IPS DF 19.7 (cell line): ENCODE data around the gene CPXM1.
"Not testable (repeated sequence)": the region's sequence is repeated elsewhere in the genome, so short reads cannot be mapped to it uniquely, and the experiment has no call there.

Source experiments
- DNase-seq: peaks from one replicate; pipeline ENCODE4 v3.0.0-alpha.2; 2013; ENCODE audit warnings: low read depth, low spot score

CPXM1 gene

DNA sequence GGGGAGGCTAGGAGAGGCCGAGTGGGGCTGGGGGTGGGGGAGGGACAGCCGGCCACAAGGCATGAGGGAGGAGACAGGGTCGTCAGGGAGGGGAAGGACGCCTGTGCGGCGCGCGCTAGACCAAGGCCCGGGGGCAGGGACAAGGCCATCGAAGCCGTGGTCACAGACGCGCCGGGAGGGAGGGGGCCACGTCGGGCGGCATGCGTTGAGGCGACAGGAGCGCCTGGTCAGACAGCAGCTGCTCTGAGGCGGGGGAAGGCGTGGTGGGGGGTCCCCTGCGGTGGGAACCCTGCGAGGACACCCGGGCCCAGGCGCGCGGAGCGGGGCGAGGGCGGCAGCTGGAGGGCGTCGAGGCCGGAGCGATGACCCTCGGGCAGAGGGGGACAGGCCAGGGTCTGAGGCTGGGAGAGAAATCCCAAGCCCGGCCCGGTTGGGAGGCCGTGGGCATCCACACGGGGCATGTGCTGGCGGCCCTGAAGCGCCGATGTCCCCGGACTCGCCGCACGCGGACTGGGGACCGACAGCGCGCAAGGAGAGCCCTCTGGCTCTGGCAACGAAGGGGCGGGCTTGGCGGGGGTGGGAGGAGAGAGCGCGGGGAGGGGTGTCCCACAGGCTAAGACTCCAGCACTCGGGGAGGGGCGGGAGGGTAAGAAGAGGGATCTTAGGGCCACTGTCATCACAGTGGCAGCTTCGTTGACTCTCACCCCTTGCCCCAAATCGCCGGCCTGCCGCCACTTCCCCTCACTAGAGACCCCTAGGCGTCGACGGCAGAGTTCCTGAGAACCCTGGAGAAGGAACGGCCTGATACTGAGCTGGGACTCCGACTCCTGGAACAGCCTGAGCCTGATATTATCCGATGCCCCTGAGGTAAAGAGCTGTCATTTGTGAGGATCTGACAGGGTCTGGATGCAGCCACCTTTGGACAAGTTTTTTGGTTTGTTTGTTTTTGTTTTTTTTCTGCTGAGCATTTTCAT, 20.8 kb upstream of the CPXM1 start:
- DNase-seq, result no peak

DNA sequence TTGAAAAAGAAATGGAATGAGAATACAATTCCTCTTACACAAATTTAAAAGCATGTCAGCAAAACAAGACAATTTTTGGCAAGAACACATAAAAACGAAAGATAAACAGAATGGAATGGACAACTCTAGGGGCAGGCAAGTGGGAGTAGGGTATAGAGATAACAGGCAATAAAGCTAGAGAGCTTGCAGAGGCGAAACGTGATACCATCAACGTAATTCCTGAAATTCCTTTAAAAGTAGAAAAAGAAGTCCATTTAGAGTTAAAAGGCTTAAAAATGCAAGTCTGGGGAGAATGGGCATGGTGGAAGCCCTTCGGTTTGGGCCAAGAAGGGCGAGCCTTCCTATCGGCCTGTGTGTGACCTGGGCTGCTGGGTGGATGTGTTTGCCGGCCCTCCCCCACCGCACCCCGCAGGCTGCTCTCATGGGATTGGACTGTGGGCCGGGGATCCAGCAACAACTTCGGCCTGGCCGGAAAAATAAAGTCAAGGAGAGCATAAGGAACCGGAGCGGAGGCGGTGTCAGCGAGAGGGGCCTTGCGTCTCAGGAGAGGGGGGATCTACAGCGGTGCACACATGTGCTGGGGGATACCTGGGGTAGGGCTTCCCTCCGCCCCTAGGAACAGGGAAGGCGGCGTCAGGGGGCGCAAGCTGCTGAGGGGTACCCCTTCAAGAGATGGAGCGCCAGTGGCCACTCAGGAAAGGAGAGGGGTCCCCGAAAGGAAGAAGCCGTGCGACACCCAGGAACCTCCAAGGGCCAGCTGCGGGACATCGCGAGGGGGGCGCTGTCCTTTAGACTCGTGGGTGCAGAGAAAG, 19.9 kb upstream of the CPXM1 start:
- no peak for DNase-seq

DNA sequence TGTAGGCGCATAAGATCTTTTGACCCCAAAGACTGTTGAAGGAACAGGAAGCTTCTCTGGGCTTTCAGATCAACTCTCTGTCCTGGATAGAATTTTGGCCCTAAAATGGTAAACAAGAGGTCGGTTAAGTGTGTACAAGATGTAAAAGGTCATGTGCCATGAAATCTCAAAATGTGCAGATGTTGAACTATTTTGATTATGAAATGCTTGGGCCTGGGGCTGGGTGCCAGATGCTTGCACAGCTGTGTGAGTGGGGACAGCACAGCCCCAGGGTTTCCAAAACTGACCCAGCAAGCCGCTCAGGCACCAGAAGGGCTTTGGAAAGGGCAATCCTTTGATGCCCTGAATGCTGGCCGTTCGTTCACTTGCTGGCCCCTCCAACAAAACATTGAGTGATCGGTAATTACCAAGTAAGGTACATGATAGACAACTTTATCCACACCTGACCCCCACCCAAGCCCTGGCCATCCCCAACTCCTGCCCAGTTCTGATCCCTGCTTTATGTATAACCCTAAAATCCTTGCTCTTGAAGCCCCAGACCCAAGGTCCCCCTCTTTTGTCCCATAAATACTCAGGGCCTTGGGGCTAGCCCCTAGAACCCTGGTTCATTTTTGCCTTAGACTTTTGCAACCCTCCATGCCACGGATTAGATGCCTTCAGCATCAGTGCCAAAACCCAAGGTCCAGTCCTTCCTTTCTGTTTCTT, 17.6 kb upstream of the CPXM1 start:
- DNase-seq, result no peak

DNA sequence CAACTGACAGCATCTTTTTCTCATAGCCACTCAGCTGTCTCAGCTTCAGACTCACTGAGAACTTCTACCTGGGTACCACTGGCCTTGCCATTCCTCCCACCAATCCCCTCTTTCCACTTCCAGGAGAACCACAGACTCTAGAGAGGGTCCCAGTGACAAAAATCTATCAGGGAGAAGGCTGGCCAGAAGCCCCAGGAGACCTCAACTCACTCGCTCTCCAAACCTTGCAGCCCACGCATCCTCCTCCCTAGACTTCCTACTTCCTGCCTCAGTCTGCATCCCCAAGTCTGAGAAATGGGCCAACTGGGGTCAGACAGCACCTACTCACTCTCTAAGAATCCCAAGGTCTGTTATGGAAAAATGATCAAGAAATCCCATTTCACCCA, 16.9 kb upstream of the CPXM1 start:
- no peak for DNase-seq

DNA sequence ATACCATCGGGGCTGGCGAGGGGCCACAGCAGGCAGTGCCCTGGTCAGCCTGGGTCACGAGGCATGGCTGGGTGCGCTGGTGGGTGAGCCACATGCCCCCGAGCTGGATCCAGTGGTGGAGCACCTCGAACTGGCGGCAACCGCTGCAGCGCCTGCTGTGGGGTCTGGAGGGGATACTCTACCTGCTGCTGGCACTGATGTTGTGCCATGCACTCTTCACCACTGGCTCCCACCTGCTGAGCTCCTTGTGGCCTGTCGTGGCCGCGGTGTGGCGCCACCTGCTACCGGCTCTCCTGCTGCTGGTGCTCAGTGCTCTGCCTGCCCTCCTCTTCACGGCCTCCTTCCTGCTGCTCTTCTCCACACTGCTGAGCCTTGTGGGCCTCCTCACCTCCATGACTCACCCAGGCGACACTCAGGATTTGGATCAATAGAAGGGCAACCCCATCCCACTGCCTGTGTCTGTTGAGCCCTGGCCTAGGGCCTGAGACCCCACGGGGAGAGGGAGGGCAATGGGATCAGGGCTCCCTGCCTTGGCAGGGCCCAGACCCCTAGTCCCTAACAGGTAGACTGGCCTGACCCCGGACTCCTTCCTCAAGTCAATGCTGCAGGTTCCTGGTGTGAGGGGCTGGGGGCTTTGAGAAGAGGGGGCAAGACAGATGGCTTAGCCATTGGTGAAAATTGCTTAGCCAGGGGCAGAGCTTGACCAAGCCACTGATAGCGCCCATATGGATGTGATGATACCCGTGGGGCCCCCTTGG, 16.3 kb upstream of the CPXM1 start:
- DNase-seq, result no peak

DNA sequence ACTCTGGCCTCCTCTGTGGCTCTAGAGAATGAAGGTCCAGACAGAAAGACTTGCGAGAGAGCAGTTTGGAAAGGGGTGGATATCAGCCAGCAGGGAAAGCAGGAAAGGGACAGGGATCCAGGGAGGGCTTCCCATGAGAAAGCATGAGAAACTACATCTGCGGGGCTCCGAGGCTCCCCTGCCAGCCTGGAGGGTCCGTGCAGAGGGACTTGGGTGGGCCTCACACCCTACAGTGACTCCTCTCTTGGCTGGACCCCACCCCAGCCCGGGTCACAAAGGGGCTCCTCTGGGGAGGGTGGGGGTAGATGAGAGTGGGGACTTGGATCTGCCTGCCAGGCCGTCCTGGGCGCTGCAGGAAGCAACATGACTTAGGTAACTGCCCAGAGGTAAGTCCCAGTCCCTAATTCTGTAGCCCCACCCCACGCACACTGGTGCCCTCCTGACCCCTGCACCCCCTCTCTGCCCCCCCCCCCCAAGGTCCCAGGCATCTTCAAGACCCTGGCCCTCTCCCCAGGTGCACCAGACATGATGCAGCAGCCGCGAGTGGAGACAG, 15.7 kb upstream of the CPXM1 start, which contains the start of gene TMEM239:
Gene TMEM239, plus strand, starts transcription at position 335 of the 553 bp plus-strand sequence. Its CDS starts 191 bp downstream, at position 526.
- no peak for DNase-seq

DNA sequence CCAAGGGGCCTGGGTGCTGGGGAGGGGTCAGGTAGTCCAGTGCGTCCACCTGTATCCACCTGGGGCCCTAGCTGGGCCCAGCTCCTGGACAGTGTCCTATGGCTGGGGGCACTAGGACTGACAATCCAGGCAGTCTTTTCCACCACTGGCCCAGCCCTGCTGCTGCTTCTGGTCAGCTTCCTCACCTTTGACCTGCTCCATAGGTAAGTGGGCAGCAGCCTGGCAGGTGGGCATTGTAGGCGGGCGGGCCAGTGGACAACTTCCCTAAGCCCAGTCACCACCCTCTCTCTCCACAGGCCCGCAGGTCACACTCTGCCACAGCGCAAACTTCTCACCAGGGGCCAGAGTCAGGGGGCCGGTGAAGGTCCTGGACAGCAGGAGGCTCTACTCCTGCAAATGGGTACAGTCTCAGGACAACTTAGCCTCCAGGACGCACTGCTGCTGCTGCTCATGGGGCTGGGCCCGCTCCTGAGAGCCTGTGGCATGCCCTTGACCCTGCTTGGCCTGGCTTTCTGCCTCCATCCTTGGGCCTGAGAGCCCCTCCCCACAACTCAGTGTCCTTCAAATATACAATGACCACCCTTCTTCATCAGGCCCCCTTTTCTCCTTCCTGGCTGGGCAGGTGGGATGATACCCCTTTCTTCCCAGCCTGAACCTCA, 14.9 kb upstream of the CPXM1 start:
- DNase-seq, result no peak

DNA sequence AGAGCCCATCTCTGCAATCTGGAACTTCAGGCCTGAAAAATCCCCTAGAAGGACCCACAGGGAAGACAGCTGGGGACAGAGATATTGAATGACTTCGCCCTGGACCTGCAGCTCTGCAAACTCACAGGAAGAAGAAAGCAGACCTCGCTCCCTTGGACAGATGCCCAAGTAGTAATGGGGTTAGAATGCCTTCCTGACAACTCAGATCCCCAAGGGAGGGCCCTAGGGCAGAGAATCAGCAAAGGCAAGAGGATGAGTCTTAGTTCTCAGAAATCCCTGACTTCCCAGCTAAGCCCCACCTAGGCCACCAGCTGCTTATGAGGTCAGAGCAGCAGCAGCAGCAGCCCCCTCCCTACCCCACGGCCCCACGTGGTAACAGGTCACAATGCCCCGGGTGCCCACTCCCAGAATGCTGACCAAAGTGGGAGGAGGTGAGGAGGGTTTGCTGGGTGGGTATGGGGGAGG, 14.2 kb upstream of the CPXM1 start, which contains the start of gene C20orf141:
Gene C20orf141, plus strand, starts transcription at position 401 of the 465 bp plus-strand sequence. CDS start 198 bp downstream, outside the sequence.
- DNase-seq, result no peak

DNA sequence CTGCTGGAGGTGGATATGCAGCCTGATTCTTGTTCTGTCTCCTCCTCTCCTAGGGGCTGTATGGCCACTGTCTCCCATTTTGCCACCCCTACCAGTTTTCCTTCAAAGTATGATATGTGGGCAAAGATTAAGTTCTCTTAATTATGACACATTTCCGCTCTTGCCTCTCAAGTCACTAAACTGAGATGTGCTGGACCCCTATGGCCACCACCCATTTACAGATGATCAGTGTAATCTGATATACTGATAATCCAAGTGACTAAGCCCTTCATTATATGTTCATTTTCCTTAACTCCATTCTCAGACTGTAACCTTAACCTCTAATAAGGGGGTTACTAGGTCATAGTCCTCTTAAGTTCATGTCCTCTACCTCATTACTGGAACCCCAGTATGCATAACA, 13.6 kb upstream of the CPXM1 start:
- DNase-seq, result no peak

DNA sequence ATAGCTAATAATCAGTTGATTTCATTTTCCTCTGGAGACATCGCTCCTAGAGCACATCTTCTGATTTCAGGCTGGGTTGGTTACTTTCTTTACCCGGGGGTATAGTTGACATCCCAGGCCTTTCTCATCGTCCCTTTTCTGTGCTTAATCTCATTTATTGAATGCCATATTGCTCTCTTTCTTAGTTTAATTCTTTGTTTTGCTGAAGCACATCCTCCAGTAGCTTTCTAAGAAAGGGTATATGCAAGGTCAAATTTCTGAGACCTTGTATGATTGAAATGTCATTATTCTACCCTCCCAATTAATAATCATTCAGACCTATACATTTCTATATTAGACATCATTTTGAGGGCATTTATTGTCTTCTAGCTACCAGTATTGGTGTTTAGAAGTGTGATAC, 11.8 kb upstream of the CPXM1 start:
- no peak for DNase-seq

DNA sequence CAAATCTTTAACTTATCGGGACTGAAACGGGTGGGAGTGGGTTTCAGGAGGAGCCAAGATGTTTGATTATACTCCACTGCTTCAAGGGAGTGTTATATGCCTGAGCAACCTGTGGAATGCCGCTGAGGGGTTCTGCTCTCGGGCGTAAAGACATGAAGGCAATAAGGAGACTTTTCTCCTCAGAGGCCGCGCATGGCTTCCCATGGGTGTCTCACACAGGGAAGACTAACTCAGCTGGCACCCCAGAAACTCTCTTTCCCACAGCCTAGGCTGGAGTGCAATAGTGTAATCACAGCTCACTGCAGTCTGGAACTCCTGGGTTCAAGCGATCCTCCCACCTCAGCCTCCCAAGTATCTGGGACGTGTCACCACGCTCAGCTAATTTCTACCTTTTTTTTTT, 9.3 kb upstream of the CPXM1 start:
- DNase-seq, result no peak

DNA sequence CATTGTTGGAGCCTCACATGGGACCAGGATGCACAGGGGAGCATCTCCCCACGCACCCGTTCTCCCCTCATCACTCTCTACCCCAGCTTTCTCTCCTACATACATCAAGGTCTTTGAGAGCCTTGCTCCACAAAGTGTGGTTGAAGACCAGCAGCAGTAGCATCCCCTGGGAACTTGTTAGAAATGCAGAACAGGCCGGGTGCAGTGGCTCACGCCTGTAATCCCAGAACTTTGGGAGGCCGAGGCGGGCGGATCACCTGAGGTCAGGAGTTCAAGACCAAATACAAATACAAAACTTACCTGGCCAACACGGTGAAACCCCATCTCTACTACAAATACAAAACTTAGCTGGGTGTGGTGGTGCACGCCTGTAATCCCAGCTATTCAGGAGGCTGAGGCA, 7.5 kb upstream of the CPXM1 start:
- DNase-seq, result not testable (repeated sequence)

DNA sequence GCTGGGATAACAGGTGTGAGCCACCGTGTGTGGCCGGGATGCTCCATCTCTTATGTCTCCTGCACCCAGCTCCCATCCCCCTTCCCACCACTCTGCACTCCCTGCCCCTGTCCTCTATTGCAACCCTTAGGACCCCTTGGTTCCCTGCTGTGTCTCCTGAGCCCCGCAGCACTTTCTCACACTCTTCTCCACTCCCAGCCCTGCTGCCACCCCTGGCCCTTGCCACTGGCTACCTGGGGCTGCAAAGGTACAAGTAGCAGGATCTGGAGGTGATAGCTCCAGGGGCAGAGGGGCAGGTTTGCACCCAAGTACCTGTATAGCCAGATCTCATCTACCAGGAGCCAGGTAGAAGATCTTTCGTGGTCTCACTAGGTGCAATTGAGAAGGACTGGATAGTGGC, 6.6 kb upstream of the CPXM1 start:
- no peak for DNase-seq

DNA sequence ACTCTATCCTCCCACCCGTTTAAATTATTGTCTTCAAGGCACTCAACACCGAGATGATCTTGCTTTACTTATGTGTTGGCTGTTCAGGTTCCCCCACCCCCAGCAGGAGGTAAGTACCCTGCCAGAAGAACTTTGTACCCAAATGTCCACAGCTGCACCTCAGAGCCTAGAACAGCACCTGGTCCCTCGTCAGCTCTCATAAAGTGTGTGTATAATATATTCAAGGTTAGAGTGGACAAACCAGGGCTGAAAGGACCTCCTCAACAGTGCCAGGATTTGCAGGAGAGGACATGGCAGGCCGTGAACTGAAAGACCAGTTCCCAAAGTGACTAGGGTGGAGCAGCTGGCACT, 5.9 kb upstream of the CPXM1 start:
- DNase-seq, result no peak

DNA sequence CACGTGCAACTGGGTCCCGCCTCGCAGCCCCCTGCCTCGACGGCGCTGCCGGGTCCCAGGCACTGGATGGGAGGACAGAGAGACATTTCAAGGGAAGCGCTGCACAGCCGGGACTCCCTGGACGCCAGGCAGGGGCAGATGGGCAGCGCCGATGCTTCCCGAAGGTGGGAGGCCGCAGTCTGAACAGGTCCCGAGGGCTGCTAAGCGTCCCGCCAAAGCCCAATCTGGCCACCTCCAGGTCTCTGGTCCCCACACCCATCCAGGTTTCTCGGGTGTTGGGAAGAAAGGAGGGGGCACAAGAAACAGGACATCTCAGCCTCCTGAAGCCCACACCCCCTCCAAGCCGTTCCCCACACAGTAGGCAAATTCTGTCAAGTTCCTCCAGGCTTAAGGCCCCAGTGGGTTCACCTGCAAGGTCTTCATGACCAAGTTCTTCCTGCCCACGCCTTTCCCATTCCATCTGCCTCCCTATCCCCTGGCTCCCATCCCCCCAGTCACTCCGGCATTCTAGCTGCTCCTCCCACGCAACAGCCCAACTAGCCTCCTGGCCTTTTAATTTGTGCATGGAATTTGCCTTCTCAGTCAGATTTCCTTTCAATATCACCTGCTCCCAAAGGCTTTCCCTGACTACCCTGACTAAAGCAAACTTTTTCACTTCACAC, 5.4 kb upstream of the CPXM1 start:
- DNase-seq, result no peak

DNA sequence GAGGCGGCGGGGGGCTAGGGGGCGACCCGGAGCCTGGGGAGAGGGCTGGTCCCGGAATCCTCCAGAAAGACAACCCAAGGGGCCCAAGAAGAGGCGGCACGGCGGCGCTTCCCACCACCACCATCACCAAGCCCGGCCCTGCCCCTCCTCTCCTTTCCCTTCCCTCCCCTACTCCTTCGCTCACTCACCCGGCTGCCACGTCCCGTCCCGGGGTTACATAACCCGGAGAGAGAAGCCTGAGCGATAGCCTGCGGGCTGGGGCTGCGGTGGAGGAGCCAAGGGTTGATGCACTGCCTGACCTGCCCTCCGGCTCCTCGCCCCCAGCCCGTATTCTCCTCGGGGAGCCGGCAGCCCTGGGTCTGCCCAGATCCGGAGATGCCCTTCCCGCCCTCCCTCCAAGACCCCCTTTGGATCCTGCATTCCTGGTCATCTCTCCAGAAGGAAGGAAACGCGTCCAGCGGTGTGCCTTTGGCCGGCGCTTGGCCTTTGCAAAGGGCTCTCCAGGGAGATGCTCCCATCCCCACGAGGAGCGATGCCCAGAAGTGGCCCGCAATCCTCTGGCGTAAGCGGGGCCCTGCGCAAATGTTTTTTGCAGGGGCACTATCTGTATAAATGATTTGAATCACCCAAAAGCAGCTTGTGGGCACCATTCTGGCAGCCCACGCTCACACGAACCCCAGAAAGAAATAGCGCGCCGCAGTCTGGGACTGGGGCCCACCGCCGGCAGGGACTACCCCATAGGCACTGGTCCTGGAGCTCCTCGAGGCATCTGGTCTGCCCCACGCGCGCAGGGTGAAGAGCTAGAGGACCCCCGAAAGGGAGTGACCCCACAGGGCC, 4.6 kb upstream of the CPXM1 start:
- no peak for DNase-seq

DNA sequence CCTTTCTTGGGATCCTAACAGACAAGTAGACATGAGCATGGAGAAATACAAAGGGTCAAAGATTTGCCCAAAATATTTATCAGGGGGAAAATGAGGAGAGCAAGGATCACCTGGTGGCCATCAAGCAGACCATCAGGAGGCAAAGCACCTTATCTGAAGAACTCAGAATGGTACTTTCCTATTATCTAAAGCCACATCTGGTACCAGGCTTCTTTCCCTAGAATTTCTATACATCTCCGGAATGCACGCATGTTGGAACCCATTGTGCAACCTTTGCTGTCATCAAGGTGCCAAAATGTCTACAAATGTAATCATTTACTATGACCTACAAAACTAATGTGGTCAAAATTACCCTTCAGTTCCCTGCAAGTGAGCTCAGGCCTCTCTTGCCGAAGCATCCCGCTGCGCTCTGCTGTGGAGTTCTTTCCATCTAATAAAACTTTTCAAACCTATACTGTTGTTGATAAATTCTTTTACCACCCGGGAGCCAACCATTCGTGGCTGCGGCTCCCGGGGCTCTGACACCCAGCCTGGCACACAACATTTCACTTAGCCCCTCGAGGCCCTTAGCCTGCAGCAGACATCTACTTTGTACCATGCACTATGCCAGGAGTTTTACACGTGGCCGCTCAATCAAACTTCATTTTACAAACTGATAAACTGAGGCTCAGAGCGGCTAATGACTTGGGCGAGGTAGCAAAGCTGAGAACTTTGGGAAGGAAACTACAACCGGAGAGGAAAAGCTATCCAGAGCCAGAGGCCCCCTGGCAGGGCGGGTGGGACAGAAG, 3.8 kb upstream of the CPXM1 start:
- DNase-seq, result no peak

DNA sequence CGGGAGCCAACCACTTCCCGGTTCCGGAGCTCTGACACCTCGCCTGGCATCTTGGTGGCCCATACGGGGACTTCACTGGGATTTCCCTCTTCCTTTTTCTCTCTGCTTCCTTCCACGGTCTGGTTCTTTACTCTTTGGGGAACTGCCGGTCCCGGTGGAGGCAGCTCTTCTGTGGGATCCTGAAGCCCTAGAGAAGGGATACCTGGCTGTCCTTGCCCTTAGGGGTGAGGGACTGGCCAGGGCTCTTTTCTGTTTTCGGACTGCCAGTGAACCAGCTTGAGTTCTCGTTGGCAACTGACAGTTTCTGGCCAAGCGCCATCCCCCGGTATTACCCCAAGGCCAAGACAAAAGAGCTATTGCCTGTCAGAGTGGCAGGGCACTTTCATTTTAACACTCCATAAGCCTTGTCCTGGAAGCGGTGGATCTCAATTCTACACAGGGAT, 880 bp upstream of the CPXM1 start:
- DNase-seq, result no peak
